Small intestine (tissue), 7 donors: ENCODE results near the gene VDAC1. TPM values are rescaled to one million over a fixed set of nuclear protein-coding genes. Genes with fewer than 3 reads are reported as not detected.

ENCODE experiments used
- DNase-seq, 2 donors: peaks; one replicate each; pipeline versions ENCODE4 v3.0.0 to v3.0.0-alpha.2; 2013
- FAIRE-seq: peaks from 2 replicates; lab custom pipeline; 2012; peaks lifted over from hg19 to GRCh38; lab: Jason Lieb, UNC
- H3K27ac ChIP-seq, 3 donors: one replicate each; pipeline ENCODE4 v1.5.1; 2013; ENCODE audit warnings: low read length in 2 of 3, mild to moderate bottlenecking in 2 of 3, control low read depth in 1 of 3, inconsistent platforms in 1 of 3, low read depth in 1 of 3, moderate library complexity in 1 of 3
- H3K27me3 ChIP-seq, 3 donors: one replicate each; pipeline ENCODE4 v1.6.1; 2013; ENCODE audit warnings: low read length in 3 of 3, inconsistent platforms in 1 of 3; ENCODE audit not compliant: control insufficient read depth in 3 of 3, insufficient read depth in 3 of 3
- H3K36me3 ChIP-seq, 3 donors: one replicate each; pipeline ENCODE4 v1.6.1; 2013; ENCODE audit warnings: low read length in 3 of 3, inconsistent platforms in 1 of 3, low read depth in 1 of 3, mild to moderate bottlenecking in 1 of 3, moderate library complexity in 1 of 3; ENCODE audit not compliant: control insufficient read depth in 3 of 3, insufficient read depth in 2 of 3
- H3K4me1 ChIP-seq, 3 donors: one replicate each; pipeline ENCODE4 v1.6.1; 2013; ENCODE audit warnings: low read length in 2 of 3, inconsistent platforms in 1 of 3, low read depth in 1 of 3, mild to moderate bottlenecking in 1 of 3, moderate library complexity in 1 of 3; ENCODE audit not compliant: control insufficient read depth in 3 of 3, insufficient read depth in 2 of 3
- H3K4me3 ChIP-seq, 3 donors: one replicate each; pipeline ENCODE4 v1.5.1; 2013; ENCODE audit warnings: low read length in 3 of 3, control low read depth in 1 of 3, inconsistent platforms in 1 of 3, low read depth in 1 of 3, mild to moderate bottlenecking in 1 of 3, moderate library complexity in 1 of 3
- H3K9me3 ChIP-seq, 2 donors: one replicate each; pipeline ENCODE4 v1.6.1; 2013; ENCODE audit warnings: low read depth in 1 of 2, low read length in 1 of 2; ENCODE audit not compliant: control insufficient read depth in 2 of 2, insufficient read depth in 1 of 2
- WGBS, 3 donors: extraction: QIAGEN DNeasy Blood & Tissue Kit; methylation state at CpG; one replicate each; pipeline ENCODE4 v1.1.7; 2013; 5-methylcytosine and 5-hydroxymethylcytosine counted together
- polyA plus RNA-seq, 4 donors: library from polyadenylated mRNA; stranded (reverse) in 3 of 4; unstranded in 1 of 4; fragments of 200-250 nt in 3 of 4; fragments of 120-200 nt in 1 of 4; gene quantifications; one replicate each; pipeline versions ENCODE4 v1.2.1 to v1.2.3, GENCODE V29; 2013
- donor health status: healthy with polysubstance abuse.
- donor health status: control.
- donor health status: control.
- donor health status: Bipolar disorder and iron deficiency.
- donor health status: healthy.

The VDAC1 gene
- polyA plus RNA-seq, 4 donors = 213 to 412 (median 281) TPM

- Histone ChIP-seq H3K27me3 (no peaks in the 10 kb centered on the region), H3K4me3 (no peak overlapping the region), H3K4me1 (peaks cover 11 to 18% (median 12%) of the 10 kb centered on the region in 3 donors), H3K9me3 (no peaks in the 10 kb centered on the region), H3K36me3 (peaks cover 8 to 60% (median 13%) of the 10 kb centered on the region in 3 donors), H3K27ac (no peak overlapping the region)
- DNase-seq (no peak), FAIRE-seq (no peak)
- WGBS, 3 donors = 94 to 96% (median 94%) methylated on average over 5 of the region's 5 CpGs
Observed at GRCh38 chr5:133991171-133991910, 13.4 kb downstream of the VDAC1 start.

DNA sequence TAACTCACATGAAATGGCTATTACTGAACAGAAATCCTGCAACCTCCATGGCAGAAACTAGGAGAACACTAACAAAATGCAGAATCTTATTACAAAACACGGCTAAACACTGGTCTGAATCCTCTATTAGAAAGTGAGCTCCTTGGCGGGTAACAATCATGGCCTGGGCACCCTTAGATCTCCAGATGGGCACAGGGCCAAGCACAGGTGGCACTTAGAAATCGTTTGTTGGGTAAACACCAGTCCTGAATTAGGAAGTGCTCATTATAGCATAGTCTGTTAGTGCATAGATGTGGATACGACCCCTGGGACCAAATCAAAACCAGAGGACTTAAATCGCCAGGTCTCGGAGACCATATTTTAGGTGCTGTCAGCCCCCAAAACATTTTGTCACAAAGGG lies 14.4 kb downstream of the VDAC1 start:
- Histone ChIP-seq H3K27me3 (no peaks in the 10 kb centered on the region), H3K9me3 (no peaks in the 10 kb centered on the region), H3K4me1 (peaks cover 5 to 9% (median 7%) of the 10 kb centered on the region in 3 donors), H3K36me3 (peaks cover 8 to 61% (median 17%) of the 10 kb centered on the region in 3 donors), H3K27ac (no peak overlapping the region), H3K4me3 (no peak overlapping the region)
- 42 to 66% (median 55%) methylated on average over 6 of the region's 6 CpGs for WGBS, 3 donors
- FAIRE-seq (no peak), DNase-seq (no peak)

GRCh38 chr5:133985540-133986180 lies 19.1 kb downstream of the VDAC1 start:
- Histone ChIP-seq H3K36me3 (peaks cover 11 to 73% (median 30%) of the 10 kb centered on the region in 3 donors), H3K27me3 (no peaks in the 10 kb centered on the region), H3K27ac (no peak overlapping the region), H3K4me1 (no peaks in the 10 kb centered on the region), H3K9me3 (no peaks in the 10 kb centered on the region), H3K4me3 (no peak overlapping the region)
- FAIRE-seq = no peak
- WGBS, 3 donors = 84 to 96% (median 88%) methylated on average over 3 of the region's 3 CpGs
- DNase-seq = no peak

- Histone ChIP-seq H3K27me3 (no peaks in the 10 kb centered on the region), H3K36me3 (peaks cover 11 to 64% (median 23%) of the 10 kb centered on the region in 3 donors), H3K27ac (no peak overlapping the region), H3K4me3 (no peak overlapping the region), H3K9me3 (no peaks in the 10 kb centered on the region), H3K4me1 (no peaks in the 10 kb centered on the region)
- FAIRE-seq (no peak), DNase-seq (no peak)
- 90 to 93% (median 91%) methylated on average over 5 of the region's 5 CpGs for WGBS, 3 donors
Observed at GRCh38 chr5:133983674-133984073, 21.1 kb downstream of the VDAC1 start.

- 42 to 74% (median 58%) methylated on average over 1 of the region's 1 CpG for WGBS, 3 donors
- Histone ChIP-seq H3K27ac (no peak overlapping the region), H3K4me1 (no peaks in the 10 kb centered on the region), H3K4me3 (no peak overlapping the region), H3K27me3 (no peaks in the 10 kb centered on the region), H3K9me3 (no peaks in the 10 kb centered on the region), H3K36me3 (peaks cover 14 to 67% (median 24%) of the 10 kb centered on the region in 3 donors)
- no peak for FAIRE-seq
- no peak for DNase-seq
Observed at GRCh38 chr5:133981714-133982113, 23.1 kb downstream of the VDAC1 start.

DNA sequence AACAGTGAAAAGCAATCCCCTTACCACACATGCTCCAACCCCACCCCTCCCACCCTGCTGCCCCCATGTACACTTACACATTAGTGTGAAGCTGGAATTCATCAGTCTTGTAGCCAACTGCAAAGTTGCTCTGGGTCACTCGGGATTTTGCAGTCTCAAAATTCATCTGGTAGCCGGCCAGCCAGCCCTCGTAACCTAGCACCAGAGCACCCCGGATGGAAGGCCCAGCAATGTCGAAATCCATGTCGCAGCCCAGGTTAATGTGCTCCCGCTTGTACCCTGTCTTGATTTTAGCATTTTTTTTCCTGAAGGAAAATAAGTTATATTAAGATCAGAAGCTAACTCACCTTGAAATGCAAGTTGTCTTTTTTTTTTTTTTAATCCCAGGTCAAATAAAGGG lies 24.1 kb downstream of the VDAC1 start:
- no peaks in the 10 kb centered on the region for H3K9me3 ChIP-seq
- H3K4me3 ChIP-seq = no peak overlapping the region
- DNase-seq (no peak), FAIRE-seq (no peak)
- peaks cover 11 to 66% (median 20%) of the 10 kb centered on the region in 3 donors for H3K36me3 ChIP-seq
- 88 to 92% (median 91%) methylated on average over 7 of the region's 7 CpGs for WGBS, 3 donors
- no peaks in the 10 kb centered on the region for H3K4me1 ChIP-seq
- H3K27ac ChIP-seq = no peak overlapping the region
- H3K27me3 ChIP-seq = no peaks in the 10 kb centered on the region

GRCh38 chr5:133978943-133979342 lies 25.8 kb downstream of the VDAC1 start:
- FAIRE-seq = no peak
- Histone ChIP-seq H3K27ac (no peak overlapping the region), H3K36me3 (peaks cover 16 to 67% (median 29%) of the 10 kb centered on the region in 3 donors), H3K4me3 (no peak overlapping the region), H3K9me3 (no peaks in the 10 kb centered on the region), H3K27me3 (no peaks in the 10 kb centered on the region), H3K4me1 (no peaks in the 10 kb centered on the region)
- no peak for DNase-seq
- 76 to 83% (median 82%) methylated on average over 3 of the region's 3 CpGs for WGBS, 3 donors

DNA sequence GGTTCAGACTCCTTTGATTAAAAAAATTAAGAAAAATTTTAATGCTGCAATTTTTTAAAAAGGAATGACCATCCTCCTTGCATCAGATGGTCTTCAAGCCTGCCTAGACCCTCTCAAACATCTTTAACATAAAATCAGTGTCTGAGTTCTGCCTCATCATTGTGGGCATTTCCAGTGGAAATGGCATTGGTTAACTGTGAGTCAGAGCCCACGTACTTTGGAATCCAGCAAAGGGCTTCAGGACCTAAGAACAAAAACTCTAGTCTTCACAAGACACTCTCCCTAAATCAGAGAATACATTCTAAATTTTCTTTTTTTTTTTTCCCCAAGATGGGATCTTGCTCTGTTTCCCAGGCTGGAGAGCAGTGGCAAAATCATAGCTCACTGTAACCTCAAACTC lies 26.9 kb downstream of the VDAC1 start:
- H3K4me3 ChIP-seq = no peak overlapping the region
- no peaks in the 10 kb centered on the region for H3K27me3 ChIP-seq
- H3K27ac ChIP-seq = no peak overlapping the region
- no peaks in the 10 kb centered on the region for H3K9me3 ChIP-seq
- DNase-seq = no peak
- 39 to 63% (median 48%) methylated on average over 1 of the region's 1 CpG for WGBS, 3 donors
- peaks cover 17 to 63% (median 30%) of the 10 kb centered on the region in 3 donors for H3K36me3 ChIP-seq
- FAIRE-seq = no peak
- H3K4me1 ChIP-seq = no peaks in the 10 kb centered on the region
